ENCODE measurements around the gene DNAL4.

The DNAL4 gene

DNA sequence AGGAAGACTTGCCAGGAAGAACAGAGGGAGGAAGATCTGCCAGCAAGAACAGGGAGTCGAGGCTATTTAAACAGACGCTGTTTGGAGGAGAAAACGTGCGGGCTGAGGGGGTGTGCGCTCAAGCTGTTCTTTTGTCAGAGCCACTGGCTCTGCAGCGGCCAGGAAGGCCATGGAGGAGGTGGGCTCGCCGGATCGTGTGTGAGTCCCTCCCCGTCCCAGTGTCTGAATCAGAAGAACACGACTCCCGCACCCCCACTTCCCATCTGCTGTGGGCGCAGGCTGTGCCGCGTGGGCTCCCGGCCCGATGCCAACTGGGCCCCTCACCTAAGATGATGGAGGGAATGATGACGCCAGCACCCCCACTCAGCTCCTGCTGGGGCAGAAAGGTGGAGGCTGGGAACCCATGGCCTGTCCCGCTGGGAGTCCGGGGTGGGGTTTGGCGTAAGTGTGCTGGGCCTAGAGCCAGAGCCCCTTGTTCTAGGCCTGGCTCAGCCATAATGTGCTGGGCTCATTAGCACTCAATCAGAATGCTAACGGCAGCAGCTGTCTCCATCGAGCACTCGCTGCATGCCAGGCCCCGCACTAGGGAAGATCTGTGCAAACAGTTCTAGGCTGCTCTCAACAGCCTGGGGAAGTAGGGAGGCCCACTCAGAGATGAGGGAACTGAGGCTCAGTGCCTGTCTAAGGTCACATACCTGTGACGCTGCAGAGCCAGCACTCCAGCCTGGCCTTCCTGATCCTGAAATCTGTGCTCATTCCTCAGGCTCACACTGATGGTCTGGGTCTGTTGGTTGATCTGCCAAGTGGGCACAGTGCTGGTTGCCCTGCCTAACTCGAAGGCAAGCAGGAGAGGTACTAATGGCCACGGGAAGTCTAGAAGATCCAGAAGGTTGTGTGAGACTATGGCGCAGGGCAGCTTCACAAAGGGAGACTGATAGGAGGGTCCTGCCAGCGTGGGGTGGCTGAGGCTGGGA lies 38.3 kb upstream of the DNAL4 start:
- TF ChIP-seq, protein P1, sequence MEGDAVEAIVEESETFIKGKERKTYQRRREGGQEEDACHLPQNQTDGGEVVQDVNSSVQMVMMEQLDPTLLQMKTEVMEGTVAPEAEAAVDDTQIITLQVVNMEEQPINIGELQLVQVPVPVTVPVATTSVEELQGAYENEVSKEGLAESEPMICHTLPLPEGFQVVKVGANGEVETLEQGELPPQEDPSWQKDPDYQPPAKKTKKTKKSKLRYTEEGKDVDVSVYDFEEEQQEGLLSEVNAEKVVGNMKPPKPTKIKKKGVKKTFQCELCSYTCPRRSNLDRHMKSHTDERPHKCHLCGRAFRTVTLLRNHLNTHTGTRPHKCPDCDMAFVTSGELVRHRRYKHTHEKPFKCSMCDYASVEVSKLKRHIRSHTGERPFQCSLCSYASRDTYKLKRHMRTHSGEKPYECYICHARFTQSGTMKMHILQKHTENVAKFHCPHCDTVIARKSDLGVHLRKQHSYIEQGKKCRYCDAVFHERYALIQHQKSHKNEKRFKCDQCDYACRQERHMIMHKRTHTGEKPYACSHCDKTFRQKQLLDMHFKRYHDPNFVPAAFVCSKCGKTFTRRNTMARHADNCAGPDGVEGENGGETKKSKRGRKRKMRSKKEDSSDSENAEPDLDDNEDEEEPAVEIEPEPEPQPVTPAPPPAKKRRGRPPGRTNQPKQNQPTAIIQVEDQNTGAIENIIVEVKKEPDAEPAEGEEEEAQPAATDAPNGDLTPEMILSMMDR (IDR thresholded peaks at IDR 0.05; ENCODE audit: low read depth, low read length, missing control alignments), result no peak
- DNase-seq (ENCODE audit: extremely low read depth, low read depth), result no peak
- no peak overlapping the region for H3K4me3 ChIP-seq (replicated peaks; ENCODE audit: low read depth, low read length)

DNA sequence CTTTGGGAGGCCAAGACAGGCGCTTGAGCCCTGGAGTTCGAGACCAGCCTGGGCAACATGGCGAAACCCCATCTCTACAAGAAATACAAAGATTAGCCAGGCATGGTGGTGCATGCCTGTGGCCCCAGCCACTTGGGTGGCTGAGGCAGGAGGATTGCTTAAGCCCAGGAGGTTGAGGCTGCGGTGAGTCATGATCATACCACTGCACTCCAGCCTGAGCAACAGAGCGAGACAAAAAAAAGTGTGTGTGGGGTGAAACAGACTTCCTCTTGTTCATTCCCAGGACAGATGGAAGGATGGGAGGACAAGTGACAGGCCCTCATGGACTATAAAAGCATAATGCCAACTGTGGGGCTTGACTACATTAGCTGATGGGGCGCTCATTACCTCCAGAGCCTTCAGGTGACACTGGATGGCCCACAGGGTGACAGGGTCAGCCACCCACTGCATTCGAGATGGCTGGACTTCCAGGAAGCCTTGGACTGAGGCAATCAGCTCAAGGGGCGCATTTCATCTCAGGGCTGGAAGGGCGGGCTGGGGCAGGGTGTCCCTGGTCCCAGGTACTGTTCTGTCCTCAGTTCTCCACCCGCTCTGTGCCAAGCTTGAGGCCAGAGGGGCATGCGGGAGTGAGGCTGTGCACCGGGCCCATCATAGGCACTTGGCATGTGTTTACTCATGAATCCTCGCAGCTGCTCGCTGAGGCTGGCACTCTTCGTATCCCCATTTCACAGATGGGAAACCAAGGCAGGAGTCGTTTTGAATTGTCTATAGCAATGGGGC lies 37.4 kb upstream of the DNAL4 start:
- H3K4me3 ChIP-seq (replicated peaks; ENCODE audit: low read depth, low read length), result no peak overlapping the region
- no peak for DNase-seq (ENCODE audit: extremely low read depth, low read depth)
- TF ChIP-seq, protein P1 (IDR thresholded peaks at IDR 0.05; ENCODE audit: low read depth, low read length, missing control alignments), result no peak

DNA sequence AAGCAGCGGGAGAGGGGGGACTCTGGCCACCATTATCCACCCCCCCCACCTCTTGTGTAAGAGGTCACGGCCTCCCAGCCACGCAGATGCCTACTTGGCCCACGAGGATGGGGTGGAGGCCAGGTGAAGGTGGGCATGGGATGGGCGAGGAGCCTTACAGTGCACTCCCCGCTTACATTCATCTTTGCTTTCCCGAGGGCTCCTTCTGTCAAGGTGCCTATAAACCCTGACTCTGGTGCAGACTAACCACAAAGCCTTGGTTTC lies 36.8 kb upstream of the DNAL4 start:
- no peak for DNase-seq (ENCODE audit: extremely low read depth, low read depth)
- TF ChIP-seq, protein P1 (IDR thresholded peaks at IDR 0.05; ENCODE audit: low read depth, low read length, missing control alignments), result no peak
- H3K4me3 ChIP-seq (replicated peaks; ENCODE audit: low read depth, low read length), result no peak overlapping the region

DNA sequence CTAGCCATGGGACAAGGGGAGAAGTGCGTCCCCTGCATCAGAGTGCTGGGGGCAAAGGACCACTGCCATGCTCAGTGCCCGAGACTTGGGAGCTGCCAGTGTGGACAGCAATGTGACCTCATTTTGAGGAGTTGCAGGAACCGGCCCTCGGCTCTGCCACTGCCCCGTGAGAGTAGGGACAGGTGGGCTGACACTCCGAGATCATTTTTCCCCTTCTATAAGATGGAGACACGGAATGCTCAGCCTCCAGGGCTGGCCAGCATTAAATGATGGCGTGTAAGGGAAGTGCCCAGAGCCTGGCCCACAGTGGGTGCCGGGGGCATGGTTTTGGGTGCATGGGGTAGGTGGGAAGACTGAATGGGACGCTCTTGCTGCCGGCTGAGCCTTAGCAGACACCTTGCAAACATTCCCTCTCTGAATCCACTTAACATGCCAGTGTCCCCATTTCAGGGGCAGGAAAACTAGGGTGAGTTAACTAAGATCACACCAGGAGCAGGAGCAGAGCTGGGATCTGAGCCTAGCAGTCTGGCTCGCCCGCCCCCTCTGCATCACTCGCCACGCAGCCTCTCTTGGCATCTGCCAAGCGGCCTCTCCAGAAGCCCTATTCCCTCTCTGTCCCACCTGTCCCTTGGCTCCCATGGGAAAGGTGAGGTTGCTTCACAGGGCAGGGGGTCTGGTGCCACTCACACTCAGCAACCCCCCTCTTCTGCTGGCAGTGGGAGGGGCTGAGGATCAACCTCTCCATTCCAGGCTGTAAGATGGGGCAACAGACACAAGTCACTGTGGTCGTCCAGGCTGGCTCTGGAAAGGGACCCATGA lies 36.3 kb upstream of the DNAL4 start:
- DNase-seq (ENCODE audit: extremely low read depth, low read depth), result no peak
- no peak overlapping the region for H3K4me3 ChIP-seq (replicated peaks; ENCODE audit: low read depth, low read length)
- TF ChIP-seq, protein P1 (IDR thresholded peaks at IDR 0.05; ENCODE audit: low read depth, low read length, missing control alignments), result no peak

DNA sequence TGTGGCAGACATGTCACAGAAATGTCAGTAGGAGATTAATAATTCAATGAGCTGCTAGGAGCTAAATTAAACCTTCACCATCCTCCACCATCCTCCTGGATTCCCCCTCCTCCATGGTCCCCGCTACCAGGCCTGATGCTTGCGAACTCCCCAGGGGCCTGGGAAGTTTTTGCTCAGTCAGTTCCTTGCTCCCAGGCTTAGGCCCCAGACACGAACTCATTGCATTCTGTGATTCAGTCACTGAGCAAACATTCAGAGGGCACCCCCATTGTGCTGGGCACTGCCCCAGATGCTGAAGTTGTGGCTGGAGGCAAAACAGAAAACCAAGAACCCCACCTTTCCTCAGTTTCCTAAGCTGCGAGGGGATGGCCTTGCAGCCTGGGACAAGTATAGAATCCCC lies 35.5 kb upstream of the DNAL4 start:
- TF ChIP-seq, protein P1 (IDR thresholded peaks at IDR 0.05; ENCODE audit: low read depth, low read length, missing control alignments), result no peak
- no peak overlapping the region for H3K4me3 ChIP-seq (replicated peaks; ENCODE audit: low read depth, low read length)
- DNase-seq (ENCODE audit: extremely low read depth, low read depth), result no peak

DNA sequence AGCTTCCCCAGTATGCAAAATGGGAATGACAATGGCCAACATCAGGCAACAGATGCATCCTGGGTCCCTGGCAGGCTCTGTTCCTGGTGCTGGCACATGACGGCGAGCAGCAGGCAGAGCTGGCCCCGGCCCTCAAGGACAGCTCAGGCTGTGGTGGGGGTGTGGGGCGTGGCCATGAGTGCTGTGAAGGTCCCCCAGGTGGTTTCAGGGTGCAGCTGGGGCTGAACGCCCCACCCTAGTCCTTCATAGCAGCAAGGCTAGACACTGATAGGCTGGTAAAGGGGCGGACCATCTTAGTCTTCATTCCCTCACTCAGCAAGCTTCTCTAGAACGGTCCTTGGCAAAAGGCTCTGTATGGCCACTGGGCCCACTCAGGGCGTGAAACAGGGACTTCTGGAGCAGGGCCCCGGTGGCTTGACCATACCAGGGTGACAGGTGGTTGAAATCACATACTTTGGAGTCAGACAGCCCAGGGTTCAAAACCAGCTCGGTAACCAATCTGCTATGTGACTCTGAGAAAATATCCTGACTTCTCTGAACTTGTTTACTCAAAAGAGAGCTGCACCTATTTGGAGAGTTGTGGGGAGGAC lies 34.8 kb upstream of the DNAL4 start:
- H3K4me3 ChIP-seq (replicated peaks; ENCODE audit: low read depth, low read length), result no peak overlapping the region
- DNase-seq (ENCODE audit: extremely low read depth, low read depth), result no peak
- TF ChIP-seq, protein P1 (IDR thresholded peaks at IDR 0.05; ENCODE audit: low read depth, low read length, missing control alignments), result no peak
